Right kidney (tissue), 1 donor: ENCODE measurements around the gene ZBTB38.
A peak's percentile ranks its signal among the peaks of the same experiment; 100 is the strongest.

ENCODE experiments used
- DNase-seq: peaks from one replicate; pipeline ENCODE4 v3.0.0-alpha.2; 2016

ZBTB38 gene

GRCh38 chr3:141402476-141403171 is 34.3 kb downstream of the ZBTB38 start:
- DNase-seq, result peak; percentile 90

- DNase-seq, result no peak
Measured at GRCh38 chr3:141403576-141403975, 35.3 kb downstream of the ZBTB38 start.

GRCh38 chr3:141405025-141405424 is 36.7 kb downstream of the ZBTB38 start:
- no peak for DNase-seq

- DNase-seq, result no peak
Measured at GRCh38 chr3:141405591-141405990, 37.3 kb downstream of the ZBTB38 start.

GRCh38 chr3:141406265-141406664 is 38.0 kb downstream of the ZBTB38 start:
- no peak for DNase-seq

GRCh38 chr3:141407047-141407446 is 38.7 kb downstream of the ZBTB38 start:
- no peak for DNase-seq

- DNase-seq, result no peak
Measured at GRCh38 chr3:141407825-141408224, 39.5 kb downstream of the ZBTB38 start.

GRCh38 chr3:141408596-141408995 is 40.3 kb downstream of the ZBTB38 start:
- DNase-seq, result no peak

- DNase-seq, result no peak
Measured at GRCh38 chr3:141409940-141410241, 41.6 kb downstream of the ZBTB38 start.

- no peak for DNase-seq
Measured at GRCh38 chr3:141410408-141410807, 42.1 kb downstream of the ZBTB38 start.

GRCh38 chr3:141410846-141411245 is 42.5 kb downstream of the ZBTB38 start:
- DNase-seq, result no peak

- DNase-seq, result no peak
Measured at GRCh38 chr3:141411251-141411771, 43.0 kb downstream of the ZBTB38 start.

GRCh38 chr3:141412087-141412935 is 44.0 kb downstream of the ZBTB38 start:
- peak; percentile 60 for DNase-seq

- DNase-seq, result no peak
Measured at GRCh38 chr3:141412936-141413354, 44.6 kb downstream of the ZBTB38 start.

GRCh38 chr3:141413391-141413790 is 45.1 kb downstream of the ZBTB38 start:
- DNase-seq, result no peak

GRCh38 chr3:141413801-141414689 is 45.7 kb downstream of the ZBTB38 start:
- DNase-seq, result no peak

- DNase-seq, result no peak
Measured at GRCh38 chr3:141414800-141415462, 46.6 kb downstream of the ZBTB38 start.

GRCh38 chr3:141415953-141416352 is 47.6 kb downstream of the ZBTB38 start:
- DNase-seq, result no peak
